GM21825 (cell line): Measurements from ENCODE around the gene ZBTB21.

Experiments used
- ATAC-seq: cut with Tn5 transposase; IDR thresholded peaks from one replicate; pipeline ENCODE4 v1.9.1; 2021; ENCODE audit warnings: mild to moderate bottlenecking, moderate library complexity; ENCODE audit not compliant: unreplicated experiment

The ZBTB21 gene

GRCh38 chr21:42009831-42010506 is at the start of gene ZBTB21:
ZBTB21 (minus strand) TSS chr21:42010360; CDS start chr21:41994095, 16,265 bp downstream.
- ATAC-seq, result peak; percentile 64

- ATAC-seq, result no peak
Measured at GRCh38 chr21:42059721-42060120, 49.6 kb upstream of the ZBTB21 start.

- ATAC-seq, result no peak
Measured at GRCh38 chr21:42059141-42059540, 49.0 kb upstream of the ZBTB21 start.

DNA sequence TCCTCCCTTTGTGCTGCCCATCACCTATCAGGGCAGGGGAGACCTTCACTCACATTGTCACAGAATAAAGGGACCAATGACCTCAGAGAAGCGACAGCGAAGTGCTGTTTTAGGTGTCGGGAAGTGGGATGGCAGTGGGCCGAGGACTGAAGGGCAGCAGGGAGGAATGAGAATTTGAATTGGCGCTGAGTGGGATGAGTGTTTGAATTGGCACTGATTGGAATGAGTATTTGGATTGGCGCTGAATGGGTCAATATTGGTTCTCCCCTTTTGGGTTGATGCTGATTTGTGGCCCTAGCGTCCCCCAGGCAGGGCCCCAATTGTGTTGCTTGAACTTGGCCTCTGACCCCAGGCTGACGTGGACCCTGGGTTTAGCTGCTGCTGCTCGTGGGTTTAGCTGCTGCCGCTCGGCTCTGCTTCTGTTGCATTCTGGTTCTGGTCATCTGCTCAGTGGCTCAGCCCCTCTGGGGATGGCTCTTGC is 48.5 kb upstream of the ZBTB21 start:
- ATAC-seq, result no peak

DNA sequence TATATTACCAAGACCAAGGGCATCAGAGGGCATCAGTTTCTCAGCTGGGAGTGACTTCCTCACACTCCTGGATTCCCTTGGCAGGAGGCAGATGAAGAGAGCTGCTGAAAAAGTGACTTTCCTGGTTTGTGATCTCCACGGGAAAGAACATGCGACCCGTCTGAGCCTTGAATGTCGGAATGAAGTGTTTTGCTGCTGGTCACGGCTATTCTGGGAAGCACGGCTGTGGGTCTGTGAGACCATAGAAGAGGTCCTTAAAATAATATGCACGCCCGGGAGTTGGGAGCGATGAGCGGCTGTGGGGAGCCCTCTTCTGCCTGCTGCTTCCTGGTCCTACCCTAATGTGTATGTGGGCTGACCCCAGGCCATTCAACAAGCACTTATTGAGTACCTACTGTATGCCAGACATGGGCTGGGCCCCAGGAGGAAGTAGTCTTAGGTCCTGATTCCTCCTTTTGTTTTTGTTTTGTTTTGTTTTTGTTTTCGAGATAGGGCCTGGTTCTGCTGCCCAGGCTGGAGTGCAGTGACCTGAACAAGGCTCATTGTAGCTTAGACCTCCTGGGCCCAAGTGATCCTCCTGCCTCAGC is 47.8 kb upstream of the ZBTB21 start:
- no peak for ATAC-seq

- ATAC-seq, result no peak
Measured at GRCh38 chr21:42056996-42057689, 47.0 kb upstream of the ZBTB21 start.

DNA sequence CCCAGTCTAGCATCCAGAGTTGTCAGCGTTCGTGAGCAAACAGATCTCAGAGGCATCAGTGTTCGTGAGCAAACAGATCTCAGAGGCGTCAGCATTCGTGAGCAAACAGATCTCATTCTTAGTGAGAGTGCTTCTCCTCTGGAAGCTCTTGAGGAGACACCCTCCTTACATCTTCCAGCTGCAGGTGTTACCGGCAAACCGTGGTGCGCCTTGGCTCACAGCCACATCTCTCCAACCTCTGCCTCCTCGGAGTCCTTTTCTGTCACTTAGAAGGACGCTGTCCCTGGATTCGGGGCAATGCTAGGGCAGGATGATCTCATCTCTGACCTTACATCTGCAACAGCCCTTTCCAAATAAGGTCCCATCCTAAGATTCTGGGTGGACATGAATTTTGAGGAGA is 46.3 kb upstream of the ZBTB21 start:
- ATAC-seq, result no peak

- ATAC-seq, result no peak
Measured at GRCh38 chr21:42055425-42055824, 45.3 kb upstream of the ZBTB21 start.

DNA sequence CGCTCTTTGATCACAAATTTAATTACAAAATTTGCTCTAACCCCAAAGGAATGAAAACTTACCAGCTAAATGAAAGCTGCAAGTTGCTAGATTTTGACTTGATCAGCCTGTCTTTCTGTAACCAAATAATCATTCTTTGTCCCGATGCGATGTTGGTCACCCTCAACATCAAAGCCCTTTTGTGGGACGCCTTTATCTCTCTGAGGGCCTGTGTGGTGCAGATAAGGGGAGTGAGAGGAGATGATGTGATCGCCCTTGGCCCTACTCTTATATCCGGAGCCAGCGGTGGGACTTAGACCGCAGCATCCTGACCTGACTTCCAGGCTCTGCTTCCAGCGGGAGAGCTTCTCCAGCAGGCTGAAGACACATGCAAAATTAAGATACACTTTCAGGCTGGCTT is 41.6 kb upstream of the ZBTB21 start:
- no peak for ATAC-seq

DNA sequence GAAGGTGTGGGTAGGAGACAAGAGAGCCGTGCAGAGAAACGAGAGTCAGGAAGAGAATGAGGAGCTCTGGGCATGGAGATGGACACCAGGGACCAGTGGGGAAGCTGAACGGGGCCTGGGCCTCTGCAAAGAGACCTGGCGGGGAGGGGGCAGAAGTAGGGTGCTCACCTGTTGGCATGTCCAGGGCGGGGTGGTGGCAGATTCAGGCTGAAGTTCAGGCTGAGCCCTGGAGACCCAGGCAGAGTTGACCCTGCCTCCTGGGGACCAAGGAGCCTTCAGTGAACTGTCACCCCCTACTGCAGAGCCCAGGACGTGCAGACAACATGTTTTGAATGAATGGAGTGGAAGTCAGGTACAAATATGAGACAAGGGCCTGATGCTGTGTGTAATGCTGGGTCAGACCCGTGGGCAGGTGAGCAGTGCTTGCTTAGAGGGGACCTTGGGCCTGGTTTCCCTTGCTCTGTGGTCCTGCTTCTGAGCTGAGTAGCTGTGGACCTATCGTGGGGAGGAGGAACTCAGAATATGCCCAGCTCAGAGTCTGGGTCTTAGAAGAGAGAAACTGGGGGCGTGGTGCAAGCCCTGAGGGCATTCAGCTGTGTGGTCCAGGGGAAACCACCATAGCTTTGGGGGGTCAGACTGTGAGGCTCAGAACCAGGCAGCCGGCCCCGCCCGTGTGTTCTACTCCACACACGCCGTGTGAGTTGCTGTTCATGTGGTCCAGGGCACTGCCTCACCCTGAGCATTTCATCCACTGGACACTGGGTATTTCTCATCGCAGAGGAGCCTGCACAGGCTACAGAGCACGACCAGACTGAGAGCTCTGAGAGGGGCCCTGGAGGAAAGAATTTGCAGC is 39.6 kb upstream of the ZBTB21 start:
- ATAC-seq, result no peak

GRCh38 chr21:42048870-42049577 is 38.9 kb upstream of the ZBTB21 start:
- ATAC-seq, result no peak

GRCh38 chr21:42047821-42048613 is 37.9 kb upstream of the ZBTB21 start:
- no peak for ATAC-seq

GRCh38 chr21:42044871-42045495 is 34.8 kb upstream of the ZBTB21 start:
- no peak for ATAC-seq

DNA sequence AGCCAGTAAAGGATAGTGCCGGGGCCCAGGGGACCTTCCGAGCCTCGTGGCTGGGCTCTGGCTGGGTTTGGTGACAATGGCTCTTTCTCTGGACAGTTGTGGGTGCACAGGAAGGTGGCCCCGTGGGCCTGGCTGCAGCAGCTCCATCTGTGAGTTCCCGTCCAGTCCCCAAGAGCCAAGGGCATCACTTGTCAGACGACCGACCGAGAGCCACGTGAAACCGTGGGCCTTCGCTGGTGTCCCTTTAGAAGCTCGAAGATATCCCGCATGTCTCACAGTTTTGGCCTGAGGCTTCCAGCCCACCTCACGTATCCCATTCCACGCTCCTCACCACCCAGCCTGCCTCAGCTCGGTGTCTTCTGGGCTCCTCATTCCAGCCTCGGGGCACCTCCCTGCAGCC is 33.8 kb upstream of the ZBTB21 start:
- no peak for ATAC-seq

DNA sequence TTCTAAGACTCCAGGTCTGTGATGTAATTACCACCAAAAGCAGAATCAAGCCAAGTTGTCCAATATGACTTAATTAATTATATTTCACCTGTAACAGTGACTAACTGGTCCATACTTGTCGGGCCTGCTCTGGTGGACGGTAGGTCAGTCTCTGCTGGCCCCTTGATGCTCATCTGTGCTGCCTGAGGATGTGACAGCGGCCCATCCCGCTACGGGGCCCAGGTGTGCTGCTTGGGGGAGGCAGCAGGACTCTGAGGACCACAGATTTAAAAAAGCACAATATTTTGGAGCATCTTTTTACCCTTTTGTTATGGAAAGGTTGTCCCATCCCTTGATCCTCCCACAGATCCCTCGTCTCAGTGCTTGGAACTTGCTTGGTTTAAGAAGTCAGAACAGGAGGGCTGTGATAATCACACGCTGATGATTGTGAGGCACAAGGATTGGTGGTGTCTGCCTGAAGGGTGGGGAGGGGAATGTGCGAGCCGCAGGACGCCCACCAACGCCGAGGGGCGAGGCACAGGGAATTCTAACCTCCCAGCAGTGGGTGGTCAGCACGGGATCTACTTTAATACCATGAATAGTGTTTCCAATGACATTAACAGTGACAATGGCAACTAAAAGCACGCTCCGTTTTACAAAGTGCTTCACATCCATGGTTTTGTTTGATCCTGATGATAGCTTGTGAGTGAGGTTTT is 33.2 kb upstream of the ZBTB21 start:
- ATAC-seq, result no peak

- ATAC-seq, result no peak
Measured at GRCh38 chr21:42042651-42043050, 32.5 kb upstream of the ZBTB21 start.

- ATAC-seq, result no peak
Measured at GRCh38 chr21:42041711-42042110, 31.6 kb upstream of the ZBTB21 start.

DNA sequence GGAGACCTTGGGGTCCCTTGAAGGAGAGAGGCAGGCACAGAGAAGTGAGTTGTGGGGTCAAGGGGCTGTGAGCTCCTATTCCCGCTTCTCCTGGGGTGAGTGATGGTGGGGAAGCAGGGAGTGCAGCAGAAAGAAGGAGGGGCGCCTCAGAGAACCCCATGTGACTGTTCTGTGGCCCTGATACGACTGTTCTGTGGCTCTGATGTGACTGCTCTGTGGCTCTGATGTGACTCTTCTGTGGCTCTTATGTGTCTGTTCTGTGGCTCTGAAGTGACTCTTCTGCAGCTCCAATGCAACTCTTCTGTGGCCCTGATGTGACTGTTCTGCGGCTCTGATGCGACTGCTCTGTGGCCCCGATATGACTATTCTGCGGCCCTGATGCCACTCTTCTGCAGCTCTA is 31.1 kb upstream of the ZBTB21 start:
- ATAC-seq, result no peak
